Fibroblast of the conjunctiva (primary cell): ENCODE measurements around the gene RAD9A.

Experiments used
- DNase-seq: peaks from one replicate; pipeline ENCODE4 v3.0.0-alpha.2; 2010; ENCODE audit warnings: low read depth

The RAD9A gene

DNA sequence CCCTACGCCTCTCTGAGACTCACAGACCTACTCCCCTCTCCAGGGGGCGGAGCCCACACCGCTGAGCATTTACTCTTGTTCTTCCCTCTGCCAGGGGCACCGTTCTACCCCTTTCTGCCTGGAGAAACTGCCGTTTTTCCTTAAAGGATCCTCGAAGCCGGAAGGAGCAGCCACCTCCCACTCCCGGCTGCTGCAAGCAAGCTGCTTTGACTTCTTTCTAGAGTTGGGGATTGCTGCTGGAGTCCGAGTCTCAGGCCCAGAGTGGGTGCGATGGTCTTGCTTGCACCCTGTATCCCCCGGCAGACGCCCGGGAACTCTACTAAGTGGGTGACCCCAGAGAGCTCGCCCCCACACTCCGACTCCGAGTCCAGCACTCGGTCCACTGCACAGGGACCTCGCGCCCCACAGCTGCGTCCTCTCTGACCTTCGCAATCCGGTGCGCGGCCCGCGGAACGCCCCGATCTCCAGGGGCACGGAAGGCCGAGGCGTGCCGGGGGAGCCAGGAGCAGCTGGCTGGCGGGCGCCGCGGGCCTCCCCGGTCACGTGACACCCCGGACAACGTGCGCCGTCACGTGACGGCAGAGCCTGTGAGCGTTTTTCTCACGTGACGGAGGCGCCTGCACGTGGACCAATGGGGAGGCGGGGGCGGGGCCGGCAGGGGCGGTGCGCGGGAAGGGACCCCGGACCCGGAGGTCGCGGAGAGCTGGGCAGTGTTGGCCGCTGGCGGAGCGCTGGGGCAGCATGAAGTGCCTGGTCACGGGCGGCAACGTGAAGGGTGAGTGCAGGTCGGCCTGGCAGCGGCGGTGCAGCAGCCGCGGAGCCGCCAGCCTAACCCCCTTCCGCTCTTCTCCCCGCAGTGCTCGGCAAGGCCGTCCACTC is at the start of gene RAD9A:
Gene RAD9A, plus strand, starts transcription at position 683 of the 879 bp plus-strand sequence. Its CDS starts 59 bp downstream, at position 742.
- DNase-seq = peak; percentile 81

DNA sequence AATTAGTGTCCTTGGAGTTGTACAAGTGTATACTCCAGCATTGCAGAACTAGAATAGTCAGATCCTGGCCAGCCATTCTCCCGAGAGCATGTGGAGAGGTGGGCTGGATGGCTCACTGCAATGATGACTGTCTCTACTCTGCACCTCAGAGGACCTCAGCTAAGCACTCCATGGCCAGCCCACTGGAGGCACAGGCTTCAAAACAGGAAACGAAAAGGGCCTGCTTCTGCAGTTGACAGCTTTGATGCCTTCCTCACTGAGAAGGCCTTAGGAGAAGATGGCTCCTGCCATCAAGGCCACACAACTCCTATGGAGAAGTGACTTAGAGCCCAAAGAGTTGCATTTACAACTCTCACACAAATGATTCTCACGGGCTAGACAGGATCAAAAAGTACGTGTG is 47.5 kb upstream of the RAD9A start:
- DNase-seq = no peak

DNA sequence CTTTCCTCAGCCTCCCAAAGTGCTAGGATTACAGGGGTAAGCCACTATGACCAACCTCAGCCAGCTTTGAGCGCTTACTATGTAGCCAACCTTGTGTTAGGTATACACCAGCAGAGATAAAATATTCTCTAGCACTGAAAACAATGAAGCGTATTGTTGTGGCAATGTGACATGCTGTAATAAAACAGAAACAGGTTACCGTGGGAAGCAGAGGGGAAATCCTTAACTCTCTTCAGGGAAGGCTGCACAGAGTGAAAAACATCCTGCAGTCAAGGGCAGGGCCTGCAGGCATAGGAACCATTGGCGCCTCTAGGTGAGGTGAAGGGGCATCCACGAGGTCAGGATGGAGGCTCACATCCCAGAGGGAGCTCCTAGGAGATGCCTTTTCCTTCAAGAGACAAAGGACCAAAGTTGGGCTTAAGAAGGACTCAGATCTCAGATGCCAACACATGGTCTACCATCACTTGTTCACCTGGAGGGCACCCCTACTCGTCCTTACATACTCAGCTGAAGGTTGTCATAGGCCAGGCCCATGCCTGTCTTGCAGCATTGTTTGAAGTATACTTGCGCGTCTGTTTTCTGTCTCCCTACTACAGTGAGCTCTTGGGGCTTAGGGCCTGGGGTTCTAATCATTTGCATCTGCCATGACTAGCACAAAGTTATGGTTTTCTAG is 46.4 kb upstream of the RAD9A start:
- DNase-seq = no peak

- DNase-seq = peak; percentile 54
Measured at GRCh38 chr11:67345920-67346819, 45.6 kb upstream of the RAD9A start.

GRCh38 chr11:67347964-67348749 is 43.6 kb upstream of the RAD9A start:
- DNase-seq = no peak

DNA sequence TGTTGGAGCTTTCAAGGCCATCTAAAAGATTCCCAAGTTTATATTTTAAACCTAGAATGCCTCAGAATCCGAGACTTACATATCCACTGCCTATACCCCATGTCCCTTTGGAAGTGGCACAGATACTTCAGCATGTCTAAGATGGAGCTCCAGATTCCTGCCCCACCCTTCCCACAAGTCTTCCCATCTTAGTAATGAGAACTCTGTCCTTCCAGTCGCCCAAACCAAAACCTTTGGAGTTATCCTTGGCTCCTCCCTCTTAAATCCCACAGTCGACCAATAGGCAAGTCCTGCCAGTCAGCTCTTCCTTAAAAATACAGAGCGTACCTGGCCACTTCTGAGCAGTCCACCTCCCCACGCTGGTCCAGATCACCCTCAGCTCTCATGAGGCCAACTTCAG is 42.8 kb upstream of the RAD9A start:
- no peak for DNase-seq

DNA sequence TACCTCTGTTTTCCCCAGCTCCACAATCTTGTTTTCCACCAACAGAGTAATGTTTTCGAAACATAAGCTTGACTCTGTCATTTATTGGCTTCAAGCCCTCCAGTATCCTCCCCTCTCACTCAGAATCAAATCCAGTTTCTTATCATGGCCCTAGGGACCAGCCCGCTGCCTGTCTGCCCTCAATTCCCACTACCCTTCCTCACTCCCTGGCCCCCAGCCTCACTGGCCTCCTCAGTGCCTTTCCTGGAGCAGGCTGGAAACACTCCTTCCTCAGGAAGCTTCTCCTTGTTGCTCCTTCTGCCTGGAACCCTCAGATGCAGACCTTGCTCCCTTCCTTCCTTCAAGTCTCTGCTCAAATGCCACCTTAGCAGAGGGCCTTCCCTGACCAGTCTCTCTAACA is 42.3 kb upstream of the RAD9A start:
- DNase-seq = no peak

DNA sequence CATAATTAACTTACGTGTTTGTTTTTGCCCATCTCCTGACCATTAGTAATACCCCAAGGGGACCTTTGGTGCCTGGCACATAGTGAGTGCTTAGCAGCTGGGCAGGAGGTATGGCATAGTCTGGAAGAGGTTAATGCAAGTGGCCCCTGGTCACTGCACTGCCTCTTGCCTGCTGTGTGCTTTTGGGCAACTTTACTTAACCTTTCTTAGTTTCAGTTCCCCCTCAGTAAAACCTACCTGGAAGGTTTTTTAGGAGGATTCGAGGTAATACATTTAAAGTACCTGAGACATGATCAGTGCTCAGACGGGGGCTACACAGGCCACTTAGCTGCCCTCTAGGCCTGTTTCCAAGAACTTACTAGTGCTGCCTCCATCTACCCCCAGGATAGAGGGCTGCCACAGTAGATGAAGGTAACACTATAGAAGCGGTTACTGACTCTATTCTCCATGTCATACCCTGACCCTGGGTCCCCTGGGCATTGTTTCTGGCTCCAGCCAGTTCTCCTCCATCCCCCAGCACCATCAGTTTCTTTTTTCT is 41.8 kb upstream of the RAD9A start:
- no peak for DNase-seq

GRCh38 chr11:67351275-67352005 is 40.3 kb upstream of the RAD9A start:
- DNase-seq = peak; percentile 77

GRCh38 chr11:67352546-67353316 is 39.1 kb upstream of the RAD9A start:
- no peak for DNase-seq

- DNase-seq = peak; percentile 91
Measured at GRCh38 chr11:67353317-67354074, 38.3 kb upstream of the RAD9A start, which contains the start of gene POLD4. TSS of gene POLD4 (minus strand) at chr11:67353546. CDS start at chr11:67353399, 147 bp downstream.

DNA sequence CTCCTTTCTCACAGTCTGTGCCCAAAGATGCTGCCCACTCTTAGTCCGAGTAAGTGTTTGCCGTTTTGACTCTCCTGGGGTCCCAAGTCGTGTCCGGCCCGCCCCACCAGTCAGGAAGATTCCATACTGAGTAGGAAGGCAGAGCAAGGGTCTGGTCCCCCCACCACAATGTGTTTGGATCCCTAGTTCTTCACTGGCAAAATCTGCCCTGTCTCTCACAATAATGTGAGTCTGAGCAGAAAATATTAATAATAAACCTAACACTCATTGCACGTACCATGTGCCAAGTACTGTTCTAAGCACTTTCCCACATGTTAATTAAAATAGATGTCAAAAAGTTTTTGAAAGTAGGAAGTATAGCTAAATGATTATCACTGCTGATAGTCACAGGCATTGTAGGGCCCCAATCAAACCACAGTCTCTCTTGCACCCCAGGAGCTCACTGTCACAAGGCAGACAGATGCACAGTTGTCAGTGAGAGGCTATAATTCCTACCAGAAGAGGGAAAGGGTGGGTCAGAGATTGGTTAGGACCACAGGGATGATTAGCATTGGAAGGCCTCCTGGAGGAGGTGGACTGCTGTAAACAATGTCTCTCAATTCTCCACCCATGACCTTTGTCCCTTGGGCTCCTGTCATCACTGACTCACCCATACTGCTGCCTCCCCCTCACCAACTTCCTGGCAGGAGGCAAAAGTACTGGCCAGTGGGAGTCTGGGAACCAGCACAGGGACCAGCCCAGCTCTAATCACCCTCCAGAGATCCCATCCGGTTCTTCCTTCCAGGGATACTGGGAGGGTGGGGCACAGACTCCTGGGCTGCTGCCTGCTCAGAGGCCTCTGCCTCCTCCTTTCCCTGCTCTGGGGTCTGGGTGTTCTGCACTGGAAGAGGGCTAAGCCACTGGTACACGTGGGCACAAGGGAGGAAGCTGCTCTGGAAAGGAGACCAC is 37.4 kb upstream of the RAD9A start:
- peak; percentile 86 for DNase-seq

DNA sequence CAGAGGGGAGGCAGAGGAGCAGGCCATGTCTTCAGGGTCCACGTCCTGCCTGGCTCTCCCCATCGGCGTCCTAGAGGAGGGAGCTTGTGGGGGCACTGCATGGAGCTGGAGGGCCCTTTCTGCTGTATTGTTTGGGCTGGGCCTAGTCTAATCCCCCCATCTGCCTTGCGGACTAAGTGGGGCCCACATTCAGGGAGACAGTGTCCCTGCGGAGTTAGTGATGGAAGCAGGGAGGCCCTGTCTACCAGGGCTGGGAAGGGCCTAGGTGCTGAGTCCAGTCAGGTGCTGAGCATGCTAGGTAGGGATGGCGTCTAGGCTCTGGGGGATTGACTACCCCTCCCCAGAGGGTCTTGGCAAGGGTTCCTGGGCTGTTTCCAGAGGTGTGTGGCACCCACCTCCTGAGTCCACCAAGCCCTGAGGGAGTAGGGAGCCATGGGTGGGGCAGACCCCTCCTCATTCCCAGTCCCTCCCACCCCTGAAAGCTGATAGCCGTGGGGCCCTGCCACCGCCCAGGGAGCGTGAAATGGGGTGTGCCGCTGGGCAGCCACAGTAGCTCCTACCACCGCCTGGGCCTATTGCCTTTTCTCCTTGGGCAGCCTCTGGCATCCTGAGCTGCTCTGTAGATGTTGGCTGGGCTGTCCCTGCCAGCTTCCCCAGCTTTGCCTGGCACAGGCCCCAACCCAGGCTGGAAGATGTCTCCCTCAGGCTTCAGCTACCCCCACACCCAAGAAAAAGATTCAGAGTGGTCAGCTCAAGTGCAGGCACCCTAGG is 36.6 kb upstream of the RAD9A start:
- DNase-seq = no peak

DNA sequence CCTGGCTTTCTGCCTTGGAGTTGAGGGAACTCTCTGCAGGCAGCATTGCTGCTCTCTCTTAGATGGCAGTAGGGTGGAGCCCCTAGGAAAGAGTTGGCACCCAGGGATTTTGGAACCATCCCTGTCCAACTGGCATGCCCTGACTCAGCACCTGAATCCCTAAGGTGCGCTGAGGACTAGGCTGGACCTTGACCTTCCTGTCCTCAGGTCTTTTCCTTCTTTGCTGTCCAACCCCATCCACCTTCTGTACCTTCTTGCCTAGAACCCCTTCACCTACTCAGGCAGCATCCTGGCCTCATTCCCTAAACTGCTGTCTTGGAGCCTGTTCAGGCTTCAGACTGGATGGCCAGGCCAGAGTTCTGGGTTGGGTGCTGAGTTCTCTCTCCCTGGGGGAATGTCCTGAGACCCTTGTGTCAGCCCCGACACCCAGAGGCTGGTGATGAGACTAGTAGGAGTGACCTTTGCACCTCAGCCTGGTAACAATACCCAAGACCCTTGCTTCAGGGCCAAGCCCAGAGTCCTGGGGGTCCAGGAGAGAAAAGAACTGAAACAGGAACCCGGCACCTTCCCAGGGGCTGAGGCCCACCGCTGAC is 35.9 kb upstream of the RAD9A start:
- DNase-seq = no peak

DNA sequence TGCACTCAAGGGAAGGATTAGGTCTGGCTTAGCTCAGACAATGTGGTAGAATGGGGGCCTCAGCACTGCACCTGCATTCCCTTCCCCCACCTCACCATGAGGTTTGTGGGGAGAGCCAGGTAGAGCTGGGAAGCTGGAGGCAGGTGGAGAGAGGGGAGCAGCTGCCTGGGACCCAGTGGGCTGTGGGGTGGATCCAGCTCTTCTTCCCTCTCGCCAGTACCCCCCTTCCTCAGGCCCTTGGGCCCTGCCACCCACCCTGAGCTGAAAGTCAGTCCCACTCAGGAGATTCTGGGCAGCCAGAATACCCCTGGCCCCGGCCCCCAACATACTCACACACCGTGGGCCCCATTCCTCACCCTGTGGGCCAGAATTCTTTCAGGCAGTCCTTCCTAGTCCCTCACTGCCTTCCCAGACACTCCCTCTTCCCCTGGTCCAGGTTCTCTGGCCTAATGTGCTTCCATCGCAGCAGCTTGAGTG is 35.4 kb upstream of the RAD9A start:
- DNase-seq = no peak

GRCh38 chr11:67356864-67357561 is 34.8 kb upstream of the RAD9A start:
- peak; percentile 57 for DNase-seq
